Peyer's patch (tissue), 4 donors: ENCODE results near the gene GON4L.

Experiments used
- CTCF ChIP-seq, 6 experiments: fragments of 450-650 bp in 4 of 6; fragments of 200-600 bp in 2 of 6; sonication (generic) in 1 of 6; IDR thresholded peaks; one replicate each; pipeline ENCODE4 v1.5.1; 2017 to 2019; ENCODE audit warnings: antibody characterized with exemption in 6 of 6, mild to moderate bottlenecking in 3 of 6, moderate library complexity in 1 of 6
- POLR2A ChIP-seq, 2 donors: fragments of 450-650 bp; IDR thresholded peaks; one replicate each; pipeline ENCODE4 v1.5.1; 2017; ENCODE audit warnings: antibody characterized with exemption in 2 of 2, mild to moderate bottlenecking in 2 of 2, moderate library complexity in 2 of 2

GRCh38 chr1:155741908-155742307, 115.1 kb downstream of the GON4L start:
- TF ChIP-seq CTCF (IDR thresholded peaks at IDR 0.05) (no peak), POLR2A (IDR thresholded peaks at IDR 0.05) (no peak)
